BJ (cell line): Measurements from ENCODE around the gene IPCEF1. TPM values are rescaled to one million over a fixed set of nuclear protein-coding genes. Genes with fewer than 3 reads are reported as not detected.
"Not testable (repeated sequence)": the region's sequence is repeated elsewhere in the genome, so short reads cannot be mapped to it uniquely, and the experiment has no call there.

Experiments
- CTCF ChIA-PET: fragments of 350-600 bp; formaldehyde crosslinking; extraction: SDS; loops from one replicate; lab custom pipeline; 2021; ENCODE audit warnings: antibody characterized with exemption, inconsistent platforms; lab: Yijun Ruan, JAX
- POLR2A ChIA-PET: fragments of 300-600 bp; sonication (Branson Sonifier 250); formaldehyde crosslinking; extraction: SDS; loops from one replicate; lab custom pipeline; 2021; ENCODE audit warnings: antibody characterized with exemption; lab: Charles Lee
- DNase-seq: peaks from one replicate; pipeline ENCODE4 v3.0.0-alpha.2; 2011; ENCODE audit warnings: low read depth
- H3K27me3 ChIP-seq: 2 replicates; pipeline ENCODE4 v1.6.0; 2011; ENCODE audit warnings: low read length; ENCODE audit not compliant: control insufficient read depth, insufficient read depth
- H3K36me3 ChIP-seq: 2 replicates; pipeline ENCODE4 v1.5.1; 2011; ENCODE audit warnings: low read length; ENCODE audit not compliant: control insufficient read depth, insufficient read depth
- H3K4me3 ChIP-seq: 2 replicates; pipeline ENCODE4 v1.5.1; 2011; ENCODE audit warnings: low read depth, mild to moderate bottlenecking, control low read depth, low read length
- polyA plus RNA-seq: library from polyadenylated mRNA; depleted of rRNA; stranded (reverse); fragments of >200 nt; gene quantifications from 2 replicates; pipeline ENCODE4 v1.2.3, GENCODE V29; 2011
- TF ChIP-seq, protein P1 (sequence below): IDR thresholded peaks from 2 replicates; pipeline ENCODE4 v1.5.1; 2011; ENCODE audit warnings: low read depth, mild to moderate bottlenecking, control low read depth, inconsistent platforms, low read length, moderate library complexity; ENCODE audit not compliant: insufficient read depth

The IPCEF1 gene
- polyA plus RNA-seq, 1 experiment: 0.02 TPM

DNA sequence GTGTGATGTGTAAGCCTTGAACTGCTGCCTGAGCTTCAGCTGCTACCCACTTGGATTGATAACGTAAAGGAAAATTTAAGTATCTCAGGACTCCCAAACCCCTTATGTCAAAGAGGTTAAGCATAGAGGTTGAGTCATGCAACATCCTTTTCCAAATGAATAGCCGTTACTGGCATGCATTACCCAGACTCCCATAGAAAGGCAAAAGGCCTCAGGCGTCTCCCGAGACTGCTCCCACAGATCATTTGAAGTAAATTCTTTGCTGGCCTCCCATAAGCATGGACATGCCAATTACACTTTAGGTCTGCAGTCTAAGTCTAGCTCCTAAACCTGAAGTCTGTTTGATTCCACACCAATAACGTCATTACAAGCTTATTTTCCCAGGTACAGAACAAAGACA, 14.7 kb downstream of the IPCEF1 start:
- H3K4me3 ChIP-seq: no peak overlapping the region
- ChIA-PET POLR2A (no interaction called here), CTCF (interaction anchor here (1.3 kb wide), 1 partner anchor 9 kb away, joined by 5 read pairs; no protein-coding TSS in a partner anchor)
- no peaks in the 10 kb centered on the region for H3K27me3 ChIP-seq
- no peak for DNase-seq
- TF ChIP-seq, protein P1, sequence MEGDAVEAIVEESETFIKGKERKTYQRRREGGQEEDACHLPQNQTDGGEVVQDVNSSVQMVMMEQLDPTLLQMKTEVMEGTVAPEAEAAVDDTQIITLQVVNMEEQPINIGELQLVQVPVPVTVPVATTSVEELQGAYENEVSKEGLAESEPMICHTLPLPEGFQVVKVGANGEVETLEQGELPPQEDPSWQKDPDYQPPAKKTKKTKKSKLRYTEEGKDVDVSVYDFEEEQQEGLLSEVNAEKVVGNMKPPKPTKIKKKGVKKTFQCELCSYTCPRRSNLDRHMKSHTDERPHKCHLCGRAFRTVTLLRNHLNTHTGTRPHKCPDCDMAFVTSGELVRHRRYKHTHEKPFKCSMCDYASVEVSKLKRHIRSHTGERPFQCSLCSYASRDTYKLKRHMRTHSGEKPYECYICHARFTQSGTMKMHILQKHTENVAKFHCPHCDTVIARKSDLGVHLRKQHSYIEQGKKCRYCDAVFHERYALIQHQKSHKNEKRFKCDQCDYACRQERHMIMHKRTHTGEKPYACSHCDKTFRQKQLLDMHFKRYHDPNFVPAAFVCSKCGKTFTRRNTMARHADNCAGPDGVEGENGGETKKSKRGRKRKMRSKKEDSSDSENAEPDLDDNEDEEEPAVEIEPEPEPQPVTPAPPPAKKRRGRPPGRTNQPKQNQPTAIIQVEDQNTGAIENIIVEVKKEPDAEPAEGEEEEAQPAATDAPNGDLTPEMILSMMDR: no peak
- H3K36me3 ChIP-seq: no peaks in the 10 kb centered on the region

DNA sequence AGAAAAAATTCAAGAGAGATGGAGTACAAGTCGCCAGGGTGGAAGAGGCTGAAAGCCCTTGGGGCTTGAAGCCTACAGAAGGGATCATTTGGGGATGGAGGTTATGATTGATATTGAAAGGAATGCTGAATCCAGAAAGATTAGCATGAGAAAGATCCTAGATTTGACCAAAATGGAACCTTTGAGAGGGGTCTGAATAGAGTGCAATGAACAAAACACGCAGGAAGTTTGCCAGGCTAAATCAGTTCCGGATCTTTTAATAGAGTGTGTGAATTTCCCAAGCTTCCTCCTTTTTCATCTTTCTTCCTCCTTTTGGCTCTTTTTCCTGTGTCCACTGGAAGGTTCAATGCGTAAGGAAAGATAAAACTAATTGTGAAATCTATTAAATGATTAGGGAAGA, 15.3 kb downstream of the IPCEF1 start:
- DNase-seq: no peak
- POLR2A ChIA-PET: no interaction called here
- Histone ChIP-seq H3K27me3 (no peaks in the 10 kb centered on the region), H3K36me3 (no peaks in the 10 kb centered on the region), H3K4me3 (no peak overlapping the region)
- TF ChIP-seq, protein P1: no peak
- CTCF ChIA-PET: no interaction called here

DNA sequence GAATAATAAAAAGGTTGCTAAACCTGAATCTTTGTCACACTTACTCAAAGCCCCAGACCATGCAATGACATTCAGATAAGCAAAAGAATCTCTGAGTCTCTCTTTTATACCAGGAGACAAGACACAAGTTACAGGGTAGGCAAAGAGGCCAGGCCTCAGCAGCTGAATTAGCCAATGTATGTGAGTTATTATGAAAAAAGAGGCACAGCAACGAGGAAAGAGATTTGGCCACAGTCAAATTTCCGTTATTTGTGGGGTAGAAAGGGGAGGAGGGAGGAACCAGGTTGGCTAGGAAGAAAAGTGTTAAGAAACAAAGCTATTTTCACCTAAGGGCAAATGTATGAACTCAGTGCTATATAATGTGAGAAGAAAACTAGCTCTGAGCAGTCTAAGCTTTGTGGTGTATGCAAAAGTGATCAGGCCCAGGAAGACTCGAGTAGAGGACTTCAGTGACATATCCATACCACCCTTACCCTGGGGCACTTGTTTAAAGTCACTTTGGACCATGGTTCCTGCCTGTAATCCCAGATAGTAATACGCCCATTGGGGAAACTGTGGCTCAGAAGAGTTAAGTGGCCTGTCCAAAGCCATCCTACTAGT, 19.1 kb downstream of the IPCEF1 start:
- ChIA-PET CTCF (no interaction called here), POLR2A (interaction anchor here (0.6 kb wide), 1 partner anchor 10 kb away, joined by 3 read pairs; no protein-coding TSS in a partner anchor)
- DNase-seq: no peak

DNA sequence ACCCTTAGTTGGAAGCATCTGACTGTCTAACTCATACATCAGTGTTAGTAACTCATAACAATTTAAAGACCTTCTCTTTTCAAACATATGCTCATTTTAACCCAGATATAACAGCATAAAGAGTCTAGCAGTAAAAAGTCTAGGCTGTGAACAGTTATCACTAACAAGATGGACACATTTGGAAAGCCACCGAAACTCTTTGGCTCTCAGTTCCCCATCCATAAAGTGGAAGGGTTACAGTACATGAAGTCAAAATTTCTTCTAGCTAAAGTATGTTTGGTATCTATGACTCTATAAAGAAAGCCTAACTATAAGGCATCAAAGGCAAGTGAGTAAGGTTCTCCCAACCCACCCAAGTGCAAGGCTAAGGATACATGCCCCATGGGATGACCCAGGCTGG, 22.5 kb downstream of the IPCEF1 start:
- POLR2A ChIA-PET, H3K4me3 ChIP-seq, DNase-seq, H3K36me3 ChIP-seq, H3K27me3 ChIP-seq: not testable (repeated sequence)
- CTCF ChIA-PET: interaction anchor here (1.2 kb wide), 1 partner anchor 73 kb away, joined by 3 read pairs; no protein-coding TSS in a partner anchor

More for the DNA sequence above, 19.1 kb downstream of the IPCEF1 start:
- TF ChIP-seq, protein P1: no peak
- H3K27me3 ChIP-seq: no peaks in the 10 kb centered on the region
- no peak overlapping the region for H3K4me3 ChIP-seq
- H3K36me3 ChIP-seq: no peaks in the 10 kb centered on the region

DNA sequence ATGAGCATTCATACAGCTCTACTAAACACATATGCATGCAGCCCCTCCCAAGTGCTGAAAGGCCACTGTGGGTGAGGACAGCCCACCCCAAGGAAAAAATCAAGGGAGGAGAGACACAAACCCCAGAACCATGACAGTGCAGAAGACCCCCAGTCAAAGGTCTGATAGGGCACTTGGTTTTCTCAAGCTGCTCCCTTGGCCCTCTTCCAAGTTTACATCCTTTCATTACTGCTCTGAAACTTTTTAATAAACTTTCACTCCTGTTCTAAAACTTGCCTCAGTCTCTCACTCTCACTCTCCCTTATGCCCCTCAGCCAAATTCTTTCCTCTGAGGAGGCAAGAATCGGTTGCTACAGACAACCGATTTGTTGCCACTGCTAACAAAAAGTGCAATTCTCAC, 24.9 kb downstream of the IPCEF1 start:
- no peak for DNase-seq
- ChIA-PET CTCF (no interaction called here), POLR2A (no interaction called here)
- Histone ChIP-seq H3K4me3 (no peak overlapping the region), H3K36me3 (no peaks in the 10 kb centered on the region), H3K27me3 (no peaks in the 10 kb centered on the region)
- TF ChIP-seq, protein P1: no peak
